Measurements from ENCODE around the gene SNORC.

SNORC gene

DNA sequence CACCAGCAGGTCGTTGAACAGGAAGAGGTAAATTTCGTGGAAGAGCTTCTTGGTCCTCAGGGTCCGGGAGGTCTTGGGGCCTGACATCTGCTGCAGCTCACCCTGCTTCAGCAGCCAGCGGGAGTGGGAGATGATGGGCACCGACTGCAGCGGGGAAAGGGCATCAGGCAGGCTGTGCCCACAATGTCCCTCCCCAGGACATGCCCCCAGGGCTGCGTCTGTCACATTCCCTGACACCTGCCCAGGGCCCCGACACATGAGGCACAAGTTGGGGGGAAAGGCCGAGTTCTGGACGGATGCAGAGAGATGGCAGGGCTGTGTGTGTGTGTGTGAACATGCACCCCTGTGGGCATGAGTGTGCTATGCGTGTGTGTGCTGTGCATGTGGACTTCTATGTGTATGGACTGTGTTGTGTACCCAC, 13.9 kb downstream of the SNORC start:
- DNase-seq, result no peak

DNA sequence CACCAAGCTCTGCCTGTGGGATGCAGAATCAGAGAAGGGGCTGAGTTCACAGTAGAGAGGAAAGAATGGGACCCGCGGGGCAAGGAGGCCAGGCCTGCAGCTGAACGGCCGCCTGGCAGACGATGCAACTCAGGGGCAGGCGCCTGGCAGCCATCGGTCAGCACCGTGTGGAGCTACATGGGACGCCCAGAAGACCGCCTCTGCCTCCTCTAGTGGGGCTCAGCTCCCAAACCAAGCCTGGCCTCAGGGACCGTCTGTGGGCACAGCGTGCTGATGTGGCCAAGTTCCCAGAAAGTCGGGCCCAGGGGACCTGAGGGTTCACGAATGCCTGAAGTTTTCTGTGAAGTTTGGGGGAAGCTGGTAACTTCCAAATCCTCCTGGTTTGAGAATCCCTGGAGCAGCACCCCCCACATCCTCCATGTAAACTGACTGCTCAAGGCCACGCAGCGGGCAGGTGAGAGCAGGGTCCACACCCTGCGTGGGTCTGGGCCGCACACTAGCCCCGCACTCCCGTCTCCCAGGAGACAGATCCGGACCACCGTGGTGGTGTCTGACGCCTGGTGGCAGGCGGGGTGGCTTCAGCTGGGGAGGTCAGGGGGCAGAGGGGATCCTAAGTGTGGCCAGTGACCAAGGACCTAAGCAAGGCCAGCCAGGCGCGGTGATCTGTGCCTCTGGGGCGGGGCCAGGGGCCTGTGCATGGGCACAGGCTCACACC, 14.6 kb downstream of the SNORC start:
- no peak for DNase-seq

DNA sequence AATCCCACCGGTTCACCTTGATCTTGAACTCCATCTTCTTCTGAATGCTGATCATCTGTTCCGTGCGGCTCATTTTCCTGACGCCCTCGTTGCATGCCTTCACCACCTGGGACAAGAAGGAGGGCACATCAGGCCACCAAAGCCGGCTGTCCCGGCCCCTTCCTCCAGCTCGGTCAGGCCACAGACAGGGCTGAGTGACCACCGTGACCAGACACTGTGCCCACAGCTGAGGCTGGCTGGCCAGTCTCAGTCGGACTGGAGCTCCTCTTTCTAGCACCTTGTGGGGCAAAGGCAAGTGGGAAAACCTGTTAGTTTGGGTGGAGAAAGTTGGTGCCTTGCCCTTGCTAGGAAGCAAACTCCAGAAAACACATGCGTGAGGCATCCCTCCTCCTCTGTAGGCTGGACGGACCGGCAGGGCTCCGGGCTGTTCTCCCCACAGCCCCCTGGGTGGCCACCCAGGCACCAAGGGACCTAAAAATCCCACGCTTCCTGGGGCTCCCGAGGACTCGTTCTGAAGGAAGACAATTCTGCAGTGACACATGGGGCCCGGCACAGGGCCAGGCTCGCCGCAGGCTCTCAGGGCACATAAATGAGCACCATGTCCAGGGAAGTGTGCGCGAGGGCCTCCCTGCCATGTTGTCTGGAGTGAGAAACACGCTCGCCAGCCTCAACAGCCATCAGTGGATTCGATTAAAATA, 15.3 kb downstream of the SNORC start:
- DNase-seq, result no peak

- DNase-seq, result no peak
Measured at GRCh38 chr2:232886176-232886575, 16.1 kb downstream of the SNORC start.

DNA sequence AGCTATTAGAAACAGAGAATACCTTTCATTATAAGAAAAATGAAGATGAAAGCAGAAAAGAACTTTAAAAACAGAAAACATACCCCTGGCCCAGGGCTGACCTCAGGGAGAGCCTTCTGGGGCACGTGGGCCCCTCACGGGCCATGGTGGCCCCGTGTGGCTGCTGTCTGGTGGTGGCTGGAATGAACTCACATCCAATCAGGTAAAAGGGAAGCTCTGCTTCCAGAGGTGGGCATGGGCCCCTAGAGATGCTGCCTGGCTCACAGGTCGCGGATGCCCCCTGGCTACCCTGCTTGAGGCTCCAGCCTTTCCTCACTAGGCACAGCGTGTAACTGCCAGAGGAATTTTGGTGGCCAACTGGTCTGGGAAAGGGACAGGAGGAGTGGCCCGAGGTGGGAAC, 16.6 kb downstream of the SNORC start:
- DNase-seq, result no peak

- DNase-seq, result no peak
Measured at GRCh38 chr2:232887171-232887850, 17.2 kb downstream of the SNORC start.

GRCh38 chr2:232888099-232888836, 18.2 kb downstream of the SNORC start:
- no peak for DNase-seq

- DNase-seq, result no peak
Measured at GRCh38 chr2:232888839-232889529, 18.9 kb downstream of the SNORC start.

DNA sequence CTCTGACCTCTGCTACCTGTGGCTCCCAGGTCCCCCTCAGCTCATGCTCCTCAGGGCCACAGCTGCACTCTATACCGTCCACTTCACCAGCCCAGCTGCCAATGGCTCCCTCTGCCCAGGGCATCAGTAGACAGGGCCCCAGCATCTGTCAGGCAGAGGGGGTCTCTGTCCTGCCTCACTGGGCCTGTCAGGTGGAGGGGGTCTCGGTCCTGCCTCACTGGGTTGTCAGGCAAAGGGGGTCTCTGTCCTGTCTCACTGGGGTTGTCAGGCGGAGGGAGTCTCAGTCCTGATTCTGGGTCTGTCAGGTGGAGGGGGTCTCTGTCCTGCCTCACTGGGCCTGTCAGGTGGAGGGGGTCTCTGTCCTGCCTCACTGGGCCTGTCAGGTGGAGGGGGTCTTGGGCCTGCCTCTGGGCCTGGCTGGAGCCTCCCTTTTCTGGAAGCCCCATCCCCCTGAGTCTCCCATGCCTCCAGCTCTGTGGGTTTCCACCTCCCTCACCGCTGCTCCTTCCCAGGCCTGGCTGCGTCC, 19.9 kb downstream of the SNORC start:
- no peak for DNase-seq

GRCh38 chr2:232890536-232890895, 20.5 kb downstream of the SNORC start:
- no peak for DNase-seq

- no peak for DNase-seq
Measured at GRCh38 chr2:232890896-232891601, 21.0 kb downstream of the SNORC start.

DNA sequence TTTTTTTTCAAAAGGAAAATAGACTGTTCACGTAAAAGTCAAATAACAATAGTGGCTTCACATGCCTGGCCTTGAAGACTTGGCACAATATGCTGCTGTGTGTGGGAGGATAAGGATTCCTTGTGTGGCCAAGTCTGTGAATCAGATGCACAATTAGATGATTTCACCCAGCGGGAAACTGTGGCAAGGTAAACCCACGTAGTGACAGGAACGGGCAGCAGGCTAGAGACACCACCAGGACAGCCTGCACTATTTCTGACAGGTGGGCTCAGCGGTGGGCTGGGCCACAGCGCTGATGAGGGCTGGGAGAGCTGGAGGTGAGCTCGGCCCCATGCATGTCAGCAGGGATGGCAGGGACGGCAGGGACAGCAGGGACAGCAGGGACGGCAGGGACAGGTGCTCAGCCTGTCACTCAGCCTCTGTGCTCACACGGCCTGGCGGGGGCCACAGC, 21.6 kb downstream of the SNORC start:
- DNase-seq, result no peak

DNA sequence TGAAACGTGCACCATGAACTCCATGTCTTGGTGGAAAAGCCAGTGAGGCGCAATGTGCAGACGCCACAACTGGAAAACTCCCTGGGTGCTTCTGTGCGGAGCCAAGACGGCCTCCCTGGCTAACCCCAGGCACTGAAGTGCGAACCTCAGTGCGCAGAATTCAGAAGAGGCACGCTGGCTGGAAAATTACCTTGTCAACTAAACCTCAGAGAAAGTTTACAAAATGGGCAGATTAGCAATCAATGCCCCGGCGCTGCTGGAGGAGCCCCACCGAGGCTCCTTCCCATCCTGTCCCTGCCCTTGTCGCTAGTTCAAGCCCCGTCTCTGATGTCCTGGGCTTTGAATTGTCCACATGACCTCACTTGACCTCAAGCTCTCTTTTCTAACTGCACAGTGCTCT, 22.2 kb downstream of the SNORC start:
- DNase-seq, result no peak

- no peak for DNase-seq
Measured at GRCh38 chr2:232892843-232893242, 22.8 kb downstream of the SNORC start.

- DNase-seq, result no peak
Measured at GRCh38 chr2:232893834-232894233, 23.8 kb downstream of the SNORC start.

GRCh38 chr2:232894251-232894650, 24.2 kb downstream of the SNORC start:
- DNase-seq, result no peak

- no peak for DNase-seq
Measured at GRCh38 chr2:232894746-232895145, 24.7 kb downstream of the SNORC start.

- no peak for DNase-seq
Measured at GRCh38 chr2:232896111-232896510, 26.0 kb downstream of the SNORC start.

DNA sequence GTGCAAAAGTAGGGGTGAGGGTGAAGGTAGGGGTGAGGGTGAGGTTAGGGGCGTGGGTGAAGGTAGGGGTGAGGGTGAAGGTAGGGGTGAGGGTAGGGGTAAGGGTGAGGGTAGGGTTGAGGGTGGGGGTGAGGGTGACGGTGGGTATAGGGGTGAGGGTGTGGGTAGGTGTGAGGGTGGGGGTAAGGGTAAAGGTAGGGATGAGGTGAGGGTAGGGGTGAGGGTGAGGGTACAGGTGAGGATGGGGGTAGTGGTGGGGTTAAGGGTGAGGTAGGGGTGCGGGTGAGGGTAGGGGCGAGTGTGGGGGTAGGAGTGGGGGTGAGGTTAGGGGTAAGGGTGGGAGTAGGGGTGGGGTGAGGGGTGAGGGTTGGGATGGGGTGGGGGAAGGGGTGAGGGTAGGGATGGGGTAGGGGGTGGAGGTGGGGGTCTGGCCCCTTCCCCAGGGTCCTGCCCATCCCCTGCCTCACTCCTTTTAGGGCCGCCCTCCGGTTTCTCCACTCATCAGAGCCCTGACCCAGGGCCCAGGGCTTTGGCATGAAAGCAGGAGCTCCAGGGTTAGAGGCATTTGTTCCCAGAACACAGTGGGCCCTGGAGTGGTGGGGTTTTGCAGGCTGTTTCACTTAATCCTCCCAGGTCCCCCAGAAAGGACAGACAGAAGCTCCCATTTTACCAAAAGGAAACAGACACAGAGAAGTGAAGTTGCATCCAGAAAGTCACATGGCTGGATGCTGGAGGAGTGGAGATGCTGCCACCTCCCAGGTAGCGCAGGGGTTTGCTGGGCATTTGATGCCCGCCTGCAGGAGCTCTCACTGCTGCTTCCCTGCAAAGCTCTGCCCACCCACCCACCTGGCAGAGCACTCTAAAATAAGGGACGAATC, 26.9 kb downstream of the SNORC start:
- DNase-seq, result no peak

GRCh38 chr2:232897598-232898408, 27.7 kb downstream of the SNORC start:
- DNase-seq, result no peak
